EL (cell line): ENCODE results near the gene ITPK1.

Experiments
- DNase-seq: peaks from one replicate; pipeline ENCODE4 v3.0.0-alpha.2; 2016

The ITPK1 gene

DNA sequence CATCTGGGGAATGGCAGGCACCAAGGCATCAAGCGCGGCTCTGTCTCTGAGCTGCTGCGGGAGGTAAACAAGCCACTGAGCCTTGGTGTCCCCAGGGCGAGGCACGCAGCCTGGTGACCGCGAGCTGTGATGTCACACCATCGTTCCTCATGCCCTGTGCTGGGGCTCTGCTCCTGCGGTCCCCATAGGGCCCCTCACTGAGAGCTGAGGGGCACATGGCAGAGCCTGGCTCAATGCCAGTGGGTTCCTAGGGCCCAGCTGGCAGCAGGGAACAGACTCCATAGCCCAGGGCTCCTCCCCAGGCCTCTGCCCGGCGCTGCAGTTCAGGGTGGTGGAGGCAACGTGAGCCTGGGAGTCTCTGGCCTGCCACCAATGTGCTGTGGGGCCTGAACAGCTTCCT lies 170.2 kb downstream of the ITPK1 start:
- DNase-seq = no peak

DNA sequence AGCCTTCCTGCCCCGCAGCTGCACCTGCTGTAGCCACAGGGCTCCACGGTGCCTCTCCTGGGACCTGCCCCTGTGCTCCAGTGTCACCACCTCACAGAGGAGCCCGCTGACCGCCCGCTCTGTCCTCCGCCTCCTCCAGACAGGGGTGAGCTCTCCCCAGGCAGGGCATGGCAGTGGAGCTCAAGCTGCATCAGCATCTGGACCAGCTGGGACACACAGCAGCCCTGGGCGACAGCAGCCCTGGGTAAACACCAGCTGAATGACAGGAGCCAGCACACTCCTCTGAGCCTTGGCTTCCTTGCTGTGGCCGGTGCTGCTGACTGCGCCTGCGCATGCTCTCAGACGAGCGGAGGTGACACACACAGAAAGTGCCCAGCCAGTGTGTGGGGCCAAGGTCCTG lies 170.7 kb downstream of the ITPK1 start:
- DNase-seq = no peak

DNA sequence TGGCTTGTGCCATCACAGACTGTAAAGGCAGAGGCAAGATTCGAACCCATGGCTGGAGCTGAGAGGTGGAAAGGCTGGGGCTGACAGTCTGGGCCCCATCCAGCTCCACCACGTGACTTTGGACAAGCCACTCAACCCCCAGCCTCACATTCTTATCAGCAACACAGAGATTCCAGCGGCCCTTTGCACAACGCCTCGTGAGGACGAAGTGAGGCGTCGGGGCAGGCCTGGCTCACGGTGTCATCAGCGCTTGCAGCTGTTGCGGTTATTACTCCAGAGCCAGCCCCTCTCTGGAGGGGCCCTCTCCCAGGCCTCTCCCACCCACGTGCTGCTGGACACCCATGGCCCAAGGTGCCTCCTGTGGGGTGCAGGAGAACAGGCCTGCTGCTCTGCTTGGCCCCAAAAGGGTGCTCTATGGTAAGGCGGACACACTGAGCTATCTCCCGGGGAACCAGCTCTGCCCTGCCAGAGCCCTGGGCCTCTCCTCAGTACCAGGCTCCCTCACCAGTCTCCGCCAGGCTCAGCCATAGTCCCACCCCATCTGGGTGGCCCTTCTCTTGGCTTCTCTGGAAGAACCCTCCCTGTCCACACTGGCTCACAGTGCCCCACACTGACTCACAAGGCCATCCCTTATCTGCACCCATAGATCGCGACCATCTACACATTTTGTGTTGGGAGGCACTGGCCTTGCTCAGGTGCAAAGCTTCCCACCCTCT lies 171.7 kb downstream of the ITPK1 start:
- no peak for DNase-seq

DNA sequence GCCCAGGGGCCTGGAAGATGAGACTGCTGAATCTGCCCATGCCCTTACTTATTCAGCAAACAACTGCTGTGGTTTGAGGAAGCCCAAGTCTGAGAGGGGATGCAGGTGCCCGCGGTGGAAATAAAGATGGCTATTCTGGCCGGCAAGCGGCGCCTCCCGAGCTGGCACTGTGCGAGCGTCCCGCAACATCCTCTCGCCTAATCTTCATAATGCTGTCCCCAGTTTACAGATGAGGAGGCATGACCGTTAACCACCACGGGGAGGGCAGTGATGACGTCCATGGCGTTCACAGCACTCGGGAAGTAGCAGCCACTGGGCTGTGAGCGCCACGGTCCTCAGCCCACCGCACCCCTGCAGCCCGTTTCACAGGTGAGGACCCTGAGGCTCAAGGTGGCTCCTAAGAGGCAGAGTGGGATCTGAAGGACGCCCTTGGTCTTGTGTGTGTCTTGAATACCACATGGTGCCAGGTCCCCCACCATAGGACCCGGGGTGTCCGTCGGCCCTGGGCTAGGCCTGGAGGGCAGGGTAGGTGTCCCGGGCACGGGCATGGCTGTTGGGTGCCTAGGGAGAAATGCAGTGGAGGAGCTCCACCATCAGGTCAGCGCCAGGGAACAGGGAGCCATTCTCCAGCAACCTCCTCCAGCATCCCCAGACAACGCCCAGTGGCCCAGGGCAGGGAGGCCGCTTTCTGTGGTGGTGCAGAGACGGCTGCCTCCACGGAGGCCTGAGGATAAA lies 172.6 kb downstream of the ITPK1 start:
- no peak for DNase-seq

DNA sequence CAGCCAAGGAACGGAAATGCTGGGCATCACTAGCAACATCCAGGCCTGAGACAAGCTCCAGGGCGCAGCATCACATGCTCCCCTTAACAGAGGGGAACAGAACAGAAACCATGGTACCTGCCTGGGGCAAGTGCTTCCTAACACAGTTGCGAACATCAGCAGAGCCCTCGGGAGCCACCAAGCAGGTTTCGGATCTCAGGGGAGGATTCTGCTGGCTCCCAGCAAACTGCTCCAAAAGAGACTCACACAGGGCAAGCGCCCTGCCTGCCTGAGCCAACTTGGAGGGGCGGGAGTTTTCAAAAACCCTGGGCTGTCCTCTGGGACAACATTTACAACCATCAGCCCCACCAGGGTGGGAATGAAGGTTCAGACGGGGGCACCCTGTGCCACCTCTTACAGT lies 173.1 kb downstream of the ITPK1 start:
- no peak for DNase-seq

DNA sequence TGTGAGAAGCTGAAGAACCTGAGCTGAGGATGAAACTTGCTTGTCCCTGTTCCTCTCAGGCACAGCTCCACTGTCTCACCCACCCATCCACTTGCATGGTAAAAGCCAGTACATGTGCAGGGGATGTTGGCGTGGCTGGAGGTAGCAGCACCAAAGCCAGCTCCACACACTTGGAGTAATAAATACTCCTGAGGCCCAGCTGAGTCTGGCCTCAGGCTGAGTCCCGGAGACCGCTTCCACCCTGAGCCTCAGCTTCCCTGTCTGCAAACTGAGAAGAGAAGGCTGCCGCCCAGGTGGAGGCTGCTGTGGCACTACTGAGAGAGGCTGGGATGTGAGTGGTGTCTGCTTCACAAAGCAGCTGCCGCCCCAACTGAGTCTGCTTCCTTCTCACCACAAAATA lies 173.6 kb downstream of the ITPK1 start:
- DNase-seq = no peak

DNA sequence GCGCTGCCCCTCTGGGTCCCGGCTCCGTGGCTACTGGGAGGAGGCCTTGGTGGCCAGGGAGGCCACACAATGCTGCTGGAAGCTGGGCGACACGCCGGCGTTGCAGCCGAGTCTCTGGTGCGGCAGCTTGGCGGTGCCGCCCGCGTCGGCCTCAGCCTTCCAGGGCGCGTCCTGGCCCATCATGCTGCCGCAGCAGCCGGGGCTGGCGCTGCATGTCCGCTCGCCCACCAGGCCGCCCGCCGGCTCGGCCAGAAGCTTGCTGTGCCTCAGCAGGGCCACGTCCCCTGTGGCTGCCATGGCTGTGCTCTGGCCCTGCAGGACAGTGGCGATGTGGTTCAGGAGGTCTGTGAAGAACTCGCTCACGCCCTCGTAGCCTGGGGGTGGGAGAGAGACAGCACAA lies 174.2 kb downstream of the ITPK1 start:
- DNase-seq = no peak

DNA sequence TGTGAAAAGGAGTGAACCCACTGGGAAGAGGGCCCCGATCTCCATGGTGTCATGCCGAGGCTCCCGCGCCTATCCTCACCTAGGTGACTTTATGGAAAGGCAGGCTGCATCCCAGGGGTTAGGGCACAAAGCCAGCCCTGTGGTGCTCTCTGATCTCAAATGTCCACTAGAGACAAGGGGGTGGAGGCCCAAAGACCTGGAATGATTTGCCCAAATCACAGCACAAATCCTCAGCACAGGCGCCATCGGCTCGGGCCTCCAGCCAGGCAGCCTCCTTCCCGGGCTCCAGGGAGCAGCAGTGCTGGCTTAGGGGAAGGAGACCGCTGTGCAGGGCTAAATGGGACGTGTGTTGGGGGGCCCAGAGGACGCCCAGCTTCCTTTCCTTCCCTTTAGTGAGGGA lies 175.2 kb downstream of the ITPK1 start:
- no peak for DNase-seq

DNA sequence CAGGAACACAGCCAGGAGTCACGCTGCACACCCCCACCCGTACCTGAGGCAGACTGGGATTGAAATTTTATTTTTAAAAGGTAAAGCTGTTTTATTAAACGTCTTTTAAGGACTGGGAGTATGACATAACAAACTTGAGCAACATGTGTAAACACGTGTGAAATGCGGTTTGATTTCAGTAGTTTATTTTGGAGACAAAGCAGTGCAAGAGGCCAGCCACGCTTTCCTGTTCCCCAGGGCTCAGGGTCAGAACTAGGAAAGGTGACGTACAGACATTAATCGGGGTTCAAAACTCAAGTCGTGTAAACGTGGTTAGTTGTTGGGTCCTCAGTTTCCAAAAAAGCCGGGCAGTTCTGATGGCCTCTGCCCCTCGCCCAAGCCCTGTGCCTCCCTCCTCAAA lies 176.0 kb downstream of the ITPK1 start:
- DNase-seq = no peak

DNA sequence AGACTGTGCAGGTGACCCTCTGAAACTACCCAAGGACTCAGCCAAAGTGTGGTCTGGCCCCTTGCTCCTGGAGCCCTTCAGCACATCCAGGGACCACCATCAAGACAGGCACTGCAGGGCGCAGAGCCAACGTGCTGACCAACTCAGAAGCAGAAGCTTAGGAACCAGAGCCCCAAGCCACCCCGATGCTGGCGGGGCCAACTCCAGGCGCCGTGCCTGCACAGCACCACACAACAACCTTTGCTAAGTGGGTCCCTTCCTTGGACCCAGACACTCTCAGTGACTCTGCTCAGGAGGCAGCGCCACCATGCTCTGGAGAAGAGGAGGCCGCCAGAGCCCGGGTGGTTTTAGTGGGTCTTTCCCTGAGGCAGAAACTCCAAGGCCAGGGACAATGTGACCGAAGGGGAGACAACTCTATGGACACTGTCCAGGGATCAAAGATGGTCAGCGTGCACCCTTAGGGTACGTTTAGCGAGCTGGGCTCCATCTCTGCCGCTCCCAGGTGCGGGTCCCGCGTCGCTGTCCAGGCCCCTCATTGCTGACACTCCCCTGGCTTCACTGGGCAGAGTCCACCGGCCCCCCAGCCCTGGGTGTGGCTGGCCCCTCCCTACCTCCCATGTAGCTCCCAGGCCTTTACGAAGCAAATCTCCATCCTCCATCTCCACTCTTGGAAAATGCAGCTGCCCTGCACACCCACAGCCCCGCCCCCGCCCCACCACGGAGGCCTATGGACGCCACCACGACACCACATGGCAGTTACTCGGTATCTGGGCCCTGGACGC lies 176.6 kb downstream of the ITPK1 start:
- no peak for DNase-seq

DNA sequence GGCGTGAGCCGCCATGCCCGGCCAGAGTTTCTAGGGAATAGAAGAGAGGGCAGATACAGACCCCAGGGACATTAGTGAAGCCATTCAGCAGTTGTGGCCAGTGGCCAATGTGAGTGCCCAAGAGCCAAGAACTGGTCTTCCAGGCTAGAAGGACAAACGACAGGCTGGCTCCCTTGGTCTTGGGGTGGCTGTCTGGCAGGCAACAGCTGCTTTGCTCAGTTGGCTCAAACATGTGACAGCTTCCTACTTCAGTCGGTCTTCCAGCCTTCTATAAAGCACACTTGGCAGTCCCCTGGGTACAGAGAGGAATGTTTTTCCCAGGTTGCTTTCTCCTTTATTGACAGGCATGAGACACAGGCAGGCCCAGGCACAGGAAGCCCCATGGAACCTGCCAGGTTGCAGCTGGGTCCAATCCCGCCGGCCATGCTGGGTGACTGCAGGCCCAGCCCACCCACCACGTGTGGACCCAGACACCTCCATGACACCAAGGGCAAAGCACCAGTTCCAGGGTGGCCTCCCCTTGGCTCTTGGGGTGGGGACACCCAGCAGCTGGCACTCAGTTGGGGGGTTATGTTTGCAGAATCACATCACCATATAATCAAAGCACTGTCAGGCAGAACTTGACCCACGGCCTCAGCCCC lies 177.4 kb downstream of the ITPK1 start:
- DNase-seq = no peak

DNA sequence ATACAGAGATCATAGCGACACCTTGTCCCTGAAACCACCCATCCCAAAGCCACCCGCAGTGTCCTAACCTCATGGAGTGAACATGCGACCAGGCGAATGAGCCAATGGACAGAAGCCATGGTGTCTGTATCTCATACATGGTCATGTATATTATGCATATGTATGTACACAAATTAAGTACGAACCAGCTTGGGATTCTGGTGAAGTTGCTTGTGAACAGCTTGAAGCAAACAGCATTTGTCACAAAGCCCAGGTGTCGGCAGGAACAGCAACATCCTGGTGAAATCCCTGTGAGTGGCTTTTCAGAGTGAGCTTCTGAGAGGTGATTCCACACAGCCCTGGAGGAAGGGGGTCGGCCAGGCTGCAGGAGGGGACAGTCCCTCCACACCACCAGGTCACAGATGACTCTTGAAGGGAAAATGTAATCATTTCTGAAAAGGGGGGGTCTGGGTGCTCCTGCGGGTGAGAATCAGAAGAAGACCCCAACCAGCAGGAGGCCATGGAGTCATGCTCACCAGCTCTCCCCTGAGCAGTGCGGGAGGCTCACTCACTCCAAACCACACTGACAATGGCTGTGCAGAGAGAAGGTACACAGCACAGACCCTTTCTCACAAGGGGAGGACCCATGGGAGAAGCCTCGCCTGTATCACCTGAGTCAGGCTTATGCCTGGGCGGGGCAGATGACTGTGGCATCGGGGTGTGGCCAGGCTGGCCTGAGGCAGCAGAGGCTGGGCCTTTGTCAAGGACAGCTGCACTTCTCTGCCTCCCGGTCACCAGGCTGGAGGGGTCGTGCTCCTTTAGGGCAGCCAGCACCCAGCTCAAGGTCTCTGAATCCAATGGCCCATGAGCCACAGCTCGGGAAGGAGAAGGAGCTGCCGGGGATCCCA lies 178.4 kb downstream of the ITPK1 start:
- no peak for DNase-seq

DNA sequence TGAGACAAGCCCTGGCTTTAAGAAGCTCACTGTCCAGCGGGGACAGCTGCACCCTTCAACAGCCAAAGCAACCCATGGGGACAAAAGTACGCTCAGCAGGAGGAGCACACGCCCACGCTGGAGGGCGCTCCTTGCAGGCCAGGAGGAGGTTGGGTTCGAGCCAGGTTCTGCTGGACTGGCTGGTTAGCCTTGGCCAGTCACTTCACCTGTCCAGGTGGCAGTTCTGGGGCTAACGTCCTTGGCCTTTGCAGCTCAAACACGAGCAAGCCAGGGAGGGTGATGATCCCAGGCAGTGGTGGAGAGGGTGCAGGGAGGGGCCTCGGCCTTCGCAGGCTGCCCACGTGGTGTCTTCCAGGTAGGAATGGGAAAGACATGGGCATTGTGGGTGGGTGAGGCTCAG lies 179.6 kb downstream of the ITPK1 start:
- no peak for DNase-seq

DNA sequence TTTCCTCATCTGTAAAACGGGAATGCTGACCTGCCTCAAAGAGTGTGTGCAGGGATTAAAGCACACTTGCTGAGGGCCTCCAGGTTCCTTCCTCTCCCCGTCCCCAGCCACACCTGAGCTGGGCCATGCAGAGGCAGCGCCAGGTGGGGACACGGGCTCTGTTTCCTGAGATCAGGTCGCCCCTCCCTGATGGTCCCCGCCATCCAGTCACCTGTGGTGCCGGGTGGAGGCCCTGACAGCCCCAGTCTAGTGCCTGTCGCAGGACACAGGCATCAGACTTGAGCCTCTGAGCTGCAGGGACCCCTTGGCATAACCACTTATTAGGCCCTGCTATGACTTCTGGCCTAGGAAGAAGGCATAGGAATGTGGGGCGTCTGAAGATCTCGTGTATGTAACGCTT lies 180.3 kb downstream of the ITPK1 start:
- no peak for DNase-seq

DNA sequence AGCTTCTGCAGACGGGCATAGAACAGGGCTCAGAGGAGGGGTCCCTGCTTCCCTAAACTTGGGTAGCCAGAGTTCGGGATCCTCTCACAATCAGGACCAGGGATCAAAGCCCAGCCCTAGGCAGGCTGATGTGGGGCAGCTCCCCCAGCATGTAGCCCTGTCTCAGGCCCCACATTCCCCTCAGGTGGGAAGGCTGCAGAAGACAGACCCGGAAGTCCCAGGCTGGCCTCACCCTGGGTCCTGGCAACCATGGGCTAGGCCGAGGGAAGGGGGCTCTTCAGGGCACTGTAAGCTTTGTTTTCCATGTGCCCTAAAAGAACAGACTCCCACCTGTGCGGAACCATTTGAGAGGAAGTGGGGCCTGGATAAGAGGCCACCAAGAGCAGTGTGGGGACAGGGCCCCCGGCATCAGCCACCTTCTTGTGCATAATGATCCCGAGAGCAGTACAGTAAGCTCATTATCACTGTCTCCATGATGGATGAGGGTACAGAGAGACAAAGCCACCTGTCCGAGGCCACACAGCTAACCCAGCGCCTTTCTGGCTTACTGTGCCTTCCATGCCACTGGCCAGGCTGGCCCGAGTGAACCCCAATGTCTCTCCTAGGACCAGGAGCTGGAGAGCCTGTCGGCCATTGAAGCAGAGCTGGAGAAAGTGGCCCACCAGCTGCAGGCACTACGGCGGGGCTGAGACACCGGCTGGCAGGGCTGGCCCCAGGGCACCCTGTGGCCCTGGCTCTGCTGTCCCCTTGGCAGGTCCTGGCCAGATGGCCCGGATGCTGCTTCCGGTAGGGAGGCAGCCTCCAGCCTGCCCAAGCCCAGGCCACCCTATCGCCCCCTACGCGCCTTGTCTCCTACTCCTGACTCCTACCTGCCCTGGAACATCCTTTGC lies 181.3 kb downstream of the ITPK1 start:
- DNase-seq = no peak

DNA sequence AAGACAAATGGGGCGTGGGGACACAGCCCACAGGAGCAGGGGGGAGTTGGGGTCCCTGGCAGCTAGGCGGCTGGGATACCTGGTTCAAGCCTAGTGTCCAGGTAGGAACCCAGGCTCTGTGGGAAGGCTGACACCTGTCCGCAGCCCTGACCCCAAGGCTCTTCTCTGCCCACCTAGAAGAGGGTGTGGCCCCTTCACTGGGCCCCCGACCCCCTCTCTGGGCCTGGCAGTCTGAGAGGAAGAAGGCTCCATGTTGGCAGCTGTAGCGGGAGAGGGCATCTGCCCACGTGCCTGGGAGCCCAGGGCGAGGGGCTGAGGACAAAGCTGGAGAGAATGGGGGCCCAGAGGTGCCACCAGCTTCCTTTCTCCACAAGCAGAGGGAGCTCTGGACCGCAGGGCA lies 182.2 kb downstream of the ITPK1 start:
- no peak for DNase-seq

DNA sequence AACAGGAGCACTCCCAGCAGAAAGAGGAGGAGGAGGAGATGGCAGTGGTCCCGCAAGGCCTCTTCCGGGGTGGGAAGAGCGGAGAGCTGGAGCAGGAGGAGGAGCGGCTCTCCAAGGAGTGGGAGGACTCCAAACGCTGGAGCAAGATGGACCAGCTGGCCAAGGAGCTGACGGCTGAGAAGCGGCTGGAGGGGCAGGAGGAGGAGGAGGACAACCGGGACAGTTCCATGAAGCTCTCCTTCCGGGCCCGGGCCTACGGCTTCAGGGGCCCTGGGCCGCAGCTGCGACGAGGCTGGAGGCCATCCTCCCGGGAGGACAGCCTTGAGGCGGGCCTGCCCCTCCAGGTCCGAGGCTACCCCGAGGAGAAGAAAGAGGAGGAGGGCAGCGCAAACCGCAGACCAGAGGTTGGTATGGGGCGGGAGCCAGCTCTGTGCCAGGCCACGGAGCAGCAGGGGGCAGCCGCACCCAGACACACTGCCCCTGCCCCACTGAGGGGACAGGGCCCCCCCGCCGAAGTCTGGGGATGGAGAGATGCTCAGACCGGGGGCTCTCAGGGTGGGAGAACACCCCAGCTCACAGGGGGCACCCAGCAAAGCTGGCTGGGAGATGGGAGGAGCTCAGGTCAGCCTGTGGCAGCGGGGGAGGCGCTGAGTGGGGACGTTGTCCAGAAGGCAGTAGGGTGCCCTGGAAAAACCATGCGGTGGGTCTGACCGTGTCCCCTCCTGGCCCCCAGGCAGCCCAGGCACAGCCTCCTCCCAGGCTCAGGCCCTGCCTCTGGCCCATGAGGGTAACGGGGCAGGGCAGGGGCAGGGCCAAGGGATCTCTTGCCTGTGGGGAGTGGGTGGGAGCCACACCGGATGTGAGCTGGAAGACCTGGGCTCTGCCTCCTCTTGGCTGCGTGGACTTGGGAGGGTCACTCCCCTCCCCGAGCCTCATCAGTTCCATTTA lies 183.0 kb downstream of the ITPK1 start:
- DNase-seq = no peak

DNA sequence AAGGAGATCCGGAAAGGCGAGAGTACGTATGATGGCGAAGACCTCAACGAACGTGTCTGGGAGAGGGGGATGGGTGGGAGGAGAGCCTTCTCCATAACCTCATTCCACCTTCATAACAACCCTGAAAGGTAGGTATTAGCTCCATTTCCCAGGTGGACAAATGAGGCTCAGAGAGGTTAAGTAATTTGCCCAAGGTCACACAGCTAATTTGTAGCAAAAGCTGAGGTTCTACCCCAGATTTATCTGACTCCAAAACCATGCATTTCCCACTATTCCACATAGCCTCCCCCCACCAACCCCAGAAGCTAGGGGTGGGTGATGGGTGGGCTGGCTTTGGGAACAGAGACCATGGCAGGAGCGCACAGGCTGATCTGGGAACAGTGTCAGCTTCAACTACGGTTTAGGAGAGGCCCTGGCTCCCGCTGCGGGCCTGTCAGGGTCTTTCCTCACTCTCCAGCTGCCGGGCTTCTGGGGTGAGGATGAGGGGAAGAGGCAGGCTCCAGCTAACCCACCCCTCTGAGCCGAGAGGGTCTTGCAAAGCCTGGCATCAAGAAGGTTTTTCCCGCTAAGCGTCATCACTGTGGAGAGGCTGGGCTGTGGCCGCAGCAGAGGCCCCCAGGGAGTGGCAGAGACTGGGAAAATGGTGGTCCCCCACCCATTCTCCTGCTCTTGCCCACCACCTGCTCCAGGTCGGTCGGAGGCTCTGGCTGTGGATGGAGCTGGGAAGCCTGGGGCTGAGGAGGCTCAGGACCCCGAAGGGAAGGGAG lies 183.9 kb downstream of the ITPK1 start:
- DNase-seq = no peak
